HFFc6 (cell line): ENCODE results near the gene TAF9. TPM values are rescaled to one million over a fixed set of nuclear protein-coding genes. Genes with fewer than 3 reads are reported as not detected.

Source experiments
- DNase-seq: peaks from one replicate; pipeline ENCODE4 v3.0.0-alpha.2; 2018
- H3K27ac Mint-ChIP-seq: 2 replicates; pipeline ENCODE4 v1.8.0; 2020; ENCODE audit warnings: mild to moderate bottlenecking, mixed read lengths
- H3K27me3 Mint-ChIP-seq: 2 replicates; pipeline ENCODE4 v1.8.0; 2021; ENCODE audit warnings: mild to moderate bottlenecking, moderate library complexity, mixed read lengths; ENCODE audit not compliant: insufficient read depth
- H3K36me3 Mint-ChIP-seq: 2 replicates; pipeline ENCODE4 v1.8.0; 2021; ENCODE audit warnings: low read depth, mixed read lengths
- H3K4me1 Mint-ChIP-seq: 2 replicates; pipeline ENCODE4 v1.8.0; 2020; ENCODE audit warnings: low read depth, mixed read lengths
- H3K4me3 Mint-ChIP-seq: 2 replicates; pipeline ENCODE4 v1.8.0; 2020; ENCODE audit warnings: mild to moderate bottlenecking, moderate library complexity, mixed read lengths
- H3K9me3 Mint-ChIP-seq: 2 replicates; pipeline ENCODE4 v1.8.0; 2020; ENCODE audit warnings: mild to moderate bottlenecking, mixed read lengths
- total RNA-seq, 6 experiments: library from RNA; stranded (reverse); fragmentation: NEBNext Ultra II Directional; extraction: Animal tissue kit (Norgen Biotek cat#: 25700); gene quantifications; 2 replicates in 1 of 6; 3 replicates in 5 of 6; pipeline ENCODE4 v1.2.3, GENCODE V29; 2021
- TF ChIP-seq, protein P1 (sequence below): fragments of 200-600 bp; sonication (generic); IDR thresholded peaks from 2 replicates; pipeline ENCODE4 v1.5.0; 2021; ENCODE audit warnings: antibody characterized with exemption, mild to moderate bottlenecking

Gene TAF9
- total RNA-seq, 6 experiments from 2014 or later, result 81.0 to 110 (median 97.5) TPM

DNA sequence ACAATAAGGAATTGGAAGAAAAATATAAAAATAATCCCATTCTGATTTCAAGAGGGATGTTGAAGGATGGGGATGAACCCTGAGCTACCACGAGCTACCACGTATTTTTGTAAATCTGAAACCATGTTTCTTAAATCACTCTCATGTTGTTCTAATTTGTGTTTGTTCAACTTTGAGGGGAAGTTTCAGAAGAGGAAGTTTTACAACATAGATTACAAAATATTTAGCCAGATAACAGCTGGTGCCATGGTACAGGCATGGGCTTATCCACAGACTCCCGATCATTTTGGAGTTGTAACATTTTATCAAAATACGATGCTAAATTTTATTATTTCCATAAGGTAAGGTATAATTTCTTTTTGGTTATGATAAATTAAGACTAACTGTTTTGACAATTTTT, 51.9 kb downstream of the TAF9 start:
- H3K27ac Mint-ChIP-seq, result no peak overlapping the region
- TF ChIP-seq, protein P1, sequence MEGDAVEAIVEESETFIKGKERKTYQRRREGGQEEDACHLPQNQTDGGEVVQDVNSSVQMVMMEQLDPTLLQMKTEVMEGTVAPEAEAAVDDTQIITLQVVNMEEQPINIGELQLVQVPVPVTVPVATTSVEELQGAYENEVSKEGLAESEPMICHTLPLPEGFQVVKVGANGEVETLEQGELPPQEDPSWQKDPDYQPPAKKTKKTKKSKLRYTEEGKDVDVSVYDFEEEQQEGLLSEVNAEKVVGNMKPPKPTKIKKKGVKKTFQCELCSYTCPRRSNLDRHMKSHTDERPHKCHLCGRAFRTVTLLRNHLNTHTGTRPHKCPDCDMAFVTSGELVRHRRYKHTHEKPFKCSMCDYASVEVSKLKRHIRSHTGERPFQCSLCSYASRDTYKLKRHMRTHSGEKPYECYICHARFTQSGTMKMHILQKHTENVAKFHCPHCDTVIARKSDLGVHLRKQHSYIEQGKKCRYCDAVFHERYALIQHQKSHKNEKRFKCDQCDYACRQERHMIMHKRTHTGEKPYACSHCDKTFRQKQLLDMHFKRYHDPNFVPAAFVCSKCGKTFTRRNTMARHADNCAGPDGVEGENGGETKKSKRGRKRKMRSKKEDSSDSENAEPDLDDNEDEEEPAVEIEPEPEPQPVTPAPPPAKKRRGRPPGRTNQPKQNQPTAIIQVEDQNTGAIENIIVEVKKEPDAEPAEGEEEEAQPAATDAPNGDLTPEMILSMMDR, result no peak
- no peak overlapping the region for H3K4me3 Mint-ChIP-seq
- H3K27me3 Mint-ChIP-seq, result peaks cover 5% of the 10 kb centered on the region; the same call in 1 of the 2 replicates
- H3K9me3 Mint-ChIP-seq, result no peaks in the 10 kb centered on the region
- no peaks in the 10 kb centered on the region for H3K36me3 Mint-ChIP-seq
- no peaks in the 10 kb centered on the region for H3K4me1 Mint-ChIP-seq
- DNase-seq, result no peak

DNA sequence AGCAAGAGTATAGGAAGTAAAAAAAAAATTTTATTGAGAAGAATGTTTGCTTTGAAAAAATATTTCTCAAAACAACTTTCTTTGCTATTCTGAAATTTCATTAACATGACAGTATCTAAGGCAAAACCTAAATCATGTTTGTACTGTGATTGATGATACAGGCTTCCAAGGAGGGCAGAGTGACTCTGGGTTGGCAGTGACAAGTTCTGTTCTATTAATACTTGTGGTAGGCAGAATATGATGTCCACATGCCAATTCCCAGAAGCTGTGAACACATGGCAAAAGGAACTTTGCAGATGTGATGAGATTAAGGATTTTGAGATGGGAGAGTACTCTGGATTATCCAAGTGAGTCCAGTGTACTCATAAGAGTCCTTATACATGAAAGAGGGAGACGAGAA, 53.3 kb downstream of the TAF9 start:
- no peak for DNase-seq

More for the DNA sequence above, 53.3 kb downstream of the TAF9 start:
- TF ChIP-seq, protein P1, result no peak
- Mint-ChIP-seq H3K27me3 (peaks cover 9% of the 10 kb centered on the region), H3K4me3 (no peak overlapping the region), H3K36me3 (no peaks in the 10 kb centered on the region), H3K9me3 (no peaks in the 10 kb centered on the region), H3K27ac (no peak overlapping the region), H3K4me1 (no peaks in the 10 kb centered on the region)

Other genes with a start within 250 kb of the TAF9 start
- 100 to 1,000 TPM in 5 of 6 experiments, 10 to 100 TPM in 1; 89.8 to 199 (median 169) TPM for gene CCNB1, start 202.4 kb downstream of the TAF9 start, total RNA-seq
- gene CENPH, start 179.9 kb downstream of the TAF9 start, total RNA-seq, result 10 to 100 TPM; 10.7 to 21.0 (median 20.1) TPM
- 10 to 100 TPM; 46.9 to 61.0 (median 54.1) TPM for gene CDK7, start 134.6 kb downstream of the TAF9 start, total RNA-seq
- 1 to 10 TPM; 2.7 to 3.8 (median 3.1) TPM for gene CCDC125, start 36.7 kb downstream of the TAF9 start, total RNA-seq
- 10 to 100 TPM; 35.8 to 51.3 (median 43.7) TPM for gene AK6, start within 50 bp of the TAF9 start, total RNA-seq
- gene RAD17, start 298 bp upstream of the TAF9 start, total RNA-seq, result 10 to 100 TPM; 17.3 to 22.2 (median 19.1) TPM
- under 1 TPM in 1 of 6 experiments, not detected in 5; 0.16 TPM for gene MARVELD2, start 45.6 kb upstream of the TAF9 start, total RNA-seq
- gene OCLN, start 123.3 kb upstream of the TAF9 start, total RNA-seq, result 1 to 10 TPM in 1 of 6 experiments, under 1 TPM in 5; 0.38 to 1.3 (median 0.66) TPM
- 10 to 100 TPM; 31.5 to 36.0 (median 32.2) TPM for gene GTF2H2C, start 190.7 kb upstream of the TAF9 start, total RNA-seq